GM19468 (cell line): ENCODE measurements around the gene LAPTM4A.
"Not testable (repeated sequence)": the region's sequence is repeated elsewhere in the genome, so short reads cannot be mapped to it uniquely, and the experiment has no call there.

Source experiments
- ATAC-seq: cut with Tn5 transposase; IDR thresholded peaks from one replicate; pipeline ENCODE4 v1.9.1; 2021; ENCODE audit warnings: mild to moderate bottlenecking, moderate library complexity, moderate number of reproducible peaks; ENCODE audit not compliant: unreplicated experiment; ENCODE audit errors: extremely low read depth

The LAPTM4A gene

DNA sequence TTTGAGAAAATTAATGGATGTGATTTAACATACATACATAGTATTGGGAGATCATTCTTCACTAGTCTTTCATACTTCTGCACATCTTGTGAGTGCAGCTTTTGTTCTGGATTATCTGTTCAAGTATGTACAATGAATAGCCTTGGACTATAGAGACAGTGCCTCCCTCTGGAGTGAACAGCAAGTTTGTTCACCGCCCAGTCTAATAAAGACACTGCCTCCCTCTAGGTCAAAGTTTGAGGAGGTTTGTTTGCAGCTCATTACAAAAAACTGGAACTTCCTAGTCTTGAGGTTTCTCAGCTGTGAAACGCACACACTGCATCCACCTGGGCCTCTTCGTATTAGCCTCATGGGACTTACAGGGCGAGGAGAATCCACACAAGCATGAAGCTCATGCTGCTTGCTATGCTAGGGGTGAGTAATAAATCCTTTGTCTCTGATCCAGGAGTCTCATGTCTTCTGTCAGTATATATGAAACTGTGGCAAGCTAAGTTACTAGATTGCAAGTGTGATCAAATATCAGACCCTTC is 26.0 kb upstream of the LAPTM4A start:
- ATAC-seq: no peak

DNA sequence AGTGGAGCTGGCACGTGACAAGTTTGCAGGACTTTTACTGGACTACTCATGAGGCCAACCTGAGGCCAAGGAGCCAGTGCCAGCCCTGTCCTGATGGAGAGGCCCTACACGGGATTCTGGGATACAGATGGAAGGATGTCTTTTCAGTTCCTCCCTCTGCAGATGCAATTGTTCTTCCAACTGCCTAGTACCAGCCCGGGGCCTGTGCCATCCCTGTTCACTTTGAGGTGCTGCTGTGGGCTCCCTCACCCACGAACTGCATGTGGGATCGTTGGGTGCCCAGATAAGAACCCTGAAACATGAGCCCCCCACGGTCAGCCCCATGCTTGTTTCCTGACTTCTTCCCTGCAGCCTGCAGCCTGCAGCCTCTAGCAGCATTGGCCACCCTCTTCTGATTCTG is 25.3 kb upstream of the LAPTM4A start:
- no peak for ATAC-seq

DNA sequence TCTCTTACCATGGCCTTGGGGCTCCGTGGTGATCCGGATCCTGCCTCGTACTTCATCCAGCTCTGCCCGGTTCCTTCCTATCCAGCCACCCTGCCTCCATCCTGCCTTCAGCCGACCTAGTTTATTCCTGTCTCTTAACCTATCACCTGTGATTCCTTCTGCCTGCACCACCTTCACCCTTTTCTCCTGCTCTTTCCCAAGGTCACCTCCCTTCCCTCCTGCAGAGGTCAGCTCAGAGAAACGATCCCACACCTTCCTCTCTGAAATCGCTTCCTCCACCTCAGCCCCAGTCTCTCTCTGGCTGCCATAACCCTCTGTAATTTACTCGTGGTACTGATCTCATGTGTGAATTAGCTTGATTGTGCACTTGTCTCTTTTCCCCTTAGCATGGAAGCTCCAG is 23.5 kb upstream of the LAPTM4A start:
- ATAC-seq: no peak

DNA sequence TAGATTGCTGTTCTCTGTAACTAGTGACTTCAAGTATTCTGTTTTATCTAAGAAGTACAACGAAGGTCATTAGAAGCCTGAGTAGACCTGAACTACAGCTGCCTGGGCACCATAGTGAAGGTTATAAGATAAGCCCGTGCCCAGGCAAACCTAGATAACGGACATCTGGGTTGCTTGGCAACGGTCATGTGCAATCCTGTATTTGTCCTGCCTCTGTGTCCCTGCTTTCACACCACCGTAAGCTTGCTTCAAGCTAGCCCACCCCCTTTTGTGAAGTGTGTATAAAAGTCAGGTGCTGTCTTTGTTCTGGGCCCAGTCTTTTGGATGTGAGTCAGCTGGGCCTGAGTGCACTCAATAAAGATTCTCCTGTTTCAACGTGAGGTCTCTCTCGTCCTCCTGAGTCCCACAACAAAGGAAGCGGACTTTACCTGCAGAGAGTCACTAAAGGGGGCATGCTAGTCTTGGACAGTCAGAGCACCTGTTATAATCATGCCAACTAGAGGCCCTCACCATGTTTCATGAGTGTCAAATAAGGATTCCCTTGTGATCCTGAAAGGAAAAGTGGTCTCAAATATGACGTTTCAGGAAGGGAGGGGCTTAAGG is 22.7 kb upstream of the LAPTM4A start:
- ATAC-seq: not testable (repeated sequence)

DNA sequence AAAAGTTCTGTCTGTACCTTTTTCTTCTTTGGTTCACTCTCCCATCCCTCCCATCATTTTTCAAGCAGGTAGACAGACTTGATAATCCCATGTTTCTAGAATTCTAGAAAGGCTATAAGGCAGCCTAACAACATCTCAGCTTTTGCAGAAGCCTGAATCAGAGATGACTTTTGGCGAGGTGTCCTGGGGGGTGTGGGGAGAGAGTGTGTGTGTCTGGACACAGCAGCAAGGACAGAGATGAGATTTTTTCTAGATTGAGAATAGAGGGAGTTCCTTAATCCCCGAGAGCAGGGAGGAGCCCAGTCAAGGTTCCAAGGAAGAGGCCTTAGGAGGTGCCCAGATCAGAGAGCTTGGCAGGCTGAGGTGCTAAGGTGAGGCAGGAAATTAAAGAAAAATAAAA is 22.0 kb upstream of the LAPTM4A start:
- no peak for ATAC-seq

DNA sequence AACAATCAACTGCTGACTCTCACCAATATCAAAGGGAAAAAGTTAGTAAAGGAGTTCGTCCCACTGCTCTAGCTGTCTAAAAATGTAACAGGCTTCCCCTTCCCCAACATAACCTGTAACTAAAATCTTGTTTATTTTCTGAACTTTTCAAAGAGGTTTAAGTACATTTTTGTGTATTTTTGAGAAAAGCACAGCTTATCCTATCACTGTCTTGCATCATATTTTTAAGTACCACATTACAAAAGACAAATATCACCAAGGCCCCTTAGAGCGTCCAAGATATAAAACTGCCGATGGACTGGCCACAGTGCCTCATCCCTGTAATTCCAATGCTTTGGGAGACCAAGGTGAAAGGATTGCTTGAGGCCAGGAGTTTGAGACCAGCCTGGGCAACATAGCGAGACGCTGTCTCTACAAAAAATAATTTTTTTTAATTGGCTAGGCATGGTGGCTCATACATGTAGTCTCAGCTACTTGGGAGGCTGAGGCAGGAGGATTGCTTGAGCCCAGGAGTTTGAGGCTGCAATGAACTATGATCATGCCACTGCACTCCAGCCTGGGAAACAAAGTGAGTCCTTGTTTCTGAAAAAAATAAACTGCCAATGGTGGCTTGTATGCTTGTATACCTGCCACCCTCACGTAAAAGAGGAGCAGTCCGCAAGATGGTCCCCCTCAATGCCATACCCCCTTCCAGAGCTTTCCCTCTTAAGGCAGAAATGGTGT is 21.2 kb upstream of the LAPTM4A start:
- ATAC-seq: no peak

DNA sequence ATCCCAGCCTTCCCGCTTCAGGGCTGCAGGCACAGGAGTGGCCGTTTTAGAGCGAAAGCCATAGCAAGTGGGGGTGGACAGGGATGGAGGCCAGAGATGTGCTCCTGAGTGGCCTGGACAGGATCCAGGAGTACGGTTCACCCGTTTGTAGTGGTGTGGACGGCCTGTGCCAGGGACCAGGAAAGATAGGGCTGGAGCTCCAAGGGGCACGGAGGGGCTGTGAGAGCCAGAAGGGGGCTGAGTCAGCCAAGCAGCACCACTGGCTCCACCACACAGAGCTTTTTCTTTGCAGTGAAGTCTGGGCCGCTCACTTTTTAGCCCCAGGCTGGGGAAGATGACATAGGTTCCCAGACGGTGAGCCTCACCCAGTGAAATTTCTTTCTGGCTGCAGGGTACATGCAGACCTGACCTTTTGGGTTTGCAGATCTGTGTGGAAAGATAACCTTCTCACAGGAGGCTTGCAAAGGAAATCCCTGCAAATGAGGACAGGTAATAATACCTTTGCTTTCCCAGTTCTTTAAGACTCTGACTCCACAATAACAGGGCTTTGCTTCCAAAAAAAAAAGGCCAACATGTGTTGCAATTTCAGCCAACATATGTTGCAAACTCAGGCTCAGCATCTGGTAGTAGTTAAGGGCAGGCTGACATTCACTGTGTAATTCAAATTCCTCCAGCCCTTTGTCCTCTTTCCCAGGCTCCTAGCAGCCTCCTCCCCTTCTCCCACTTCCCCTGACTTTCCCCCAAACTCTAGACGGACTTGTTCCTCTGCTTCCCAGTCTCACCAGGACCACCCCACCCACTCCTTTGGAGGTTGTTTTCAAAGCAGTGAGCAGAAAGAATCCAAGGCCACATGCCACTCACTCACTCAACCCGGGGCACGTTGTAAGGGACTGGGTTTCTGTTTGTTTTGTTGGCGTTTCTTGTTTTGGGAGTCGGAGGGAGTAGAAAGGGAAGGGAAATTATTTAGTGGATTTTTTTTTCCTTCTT is 20.3 kb upstream of the LAPTM4A start:
- no peak for ATAC-seq

DNA sequence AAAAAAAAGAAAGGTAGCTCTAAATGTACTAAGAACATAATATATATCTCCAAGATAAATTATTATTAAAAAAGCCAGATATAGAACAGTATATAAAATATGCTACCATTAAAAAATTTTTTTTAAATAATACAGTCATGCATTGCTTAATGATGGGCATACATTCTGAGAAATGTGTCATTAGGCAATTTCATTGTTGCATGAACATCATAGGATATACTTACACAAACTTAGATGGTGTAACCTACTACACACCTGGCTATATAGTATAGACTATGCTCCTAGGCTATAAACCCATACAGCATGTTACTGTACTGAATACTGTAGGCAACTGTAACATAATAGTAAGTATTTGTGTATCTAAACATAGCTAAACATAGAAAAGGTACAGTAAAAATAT is 18.3 kb upstream of the LAPTM4A start:
- no peak for ATAC-seq

DNA sequence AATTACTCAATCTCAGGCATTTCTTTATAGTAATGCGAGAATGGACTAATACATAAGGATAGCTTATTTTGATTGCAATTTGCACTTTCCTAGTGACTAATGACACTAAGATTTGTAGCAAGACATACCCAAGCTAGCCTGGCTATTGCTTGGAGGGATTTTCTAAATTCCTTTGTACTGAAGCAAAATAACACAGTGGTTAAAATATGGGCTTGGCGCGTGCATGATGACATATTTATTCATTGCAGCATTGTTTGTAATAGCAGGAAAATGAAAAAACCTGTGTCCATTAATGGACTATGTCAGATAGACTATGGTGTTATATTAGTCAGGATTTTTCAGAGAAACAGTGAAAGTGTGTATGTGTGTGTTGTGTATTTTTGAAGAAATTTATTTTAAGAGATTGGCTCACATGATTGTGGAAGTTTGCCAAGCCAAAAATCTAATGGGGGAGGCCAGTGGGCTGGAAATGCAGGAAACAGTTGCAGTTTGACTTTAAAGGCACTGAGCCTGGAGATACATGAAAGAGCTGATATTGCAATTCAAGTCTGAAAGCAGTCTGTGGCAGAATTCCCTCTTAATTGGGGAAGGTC is 16.7 kb upstream of the LAPTM4A start:
- ATAC-seq: no peak

DNA sequence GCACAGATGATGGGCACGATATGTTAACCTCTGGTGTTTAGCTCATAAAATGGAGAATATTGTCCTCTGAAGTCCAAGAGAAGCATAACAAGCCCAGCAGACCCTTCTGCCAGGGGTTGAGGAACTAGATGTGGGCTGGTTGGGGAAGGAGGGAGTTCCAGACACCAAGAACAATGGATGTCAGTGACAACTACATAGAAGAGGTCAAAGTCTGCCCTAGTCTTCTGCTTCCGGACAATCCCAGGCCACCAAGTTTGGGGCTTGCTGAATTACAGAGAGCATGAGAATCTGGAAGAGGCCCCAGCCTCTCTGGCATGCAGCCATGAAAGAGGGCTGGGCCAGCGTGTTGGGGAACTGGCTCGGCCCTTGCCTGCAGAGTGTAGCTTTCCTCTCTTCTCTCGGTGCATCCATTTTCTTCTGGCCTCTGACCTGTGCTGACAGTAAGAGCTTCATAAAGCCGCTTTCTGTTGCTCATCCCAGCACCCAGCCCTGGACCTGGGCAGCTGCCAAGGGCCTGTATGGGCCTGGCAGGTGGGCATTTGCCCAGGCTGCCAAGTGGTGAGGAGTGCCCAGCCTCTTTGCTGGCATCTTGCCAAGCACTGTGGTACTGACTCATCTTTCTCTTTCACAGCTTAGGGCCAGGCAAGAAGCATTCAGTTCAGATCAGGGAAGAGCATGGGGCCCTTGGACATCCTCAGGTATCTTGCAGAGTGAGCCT is 14.6 kb upstream of the LAPTM4A start:
- ATAC-seq: no peak

DNA sequence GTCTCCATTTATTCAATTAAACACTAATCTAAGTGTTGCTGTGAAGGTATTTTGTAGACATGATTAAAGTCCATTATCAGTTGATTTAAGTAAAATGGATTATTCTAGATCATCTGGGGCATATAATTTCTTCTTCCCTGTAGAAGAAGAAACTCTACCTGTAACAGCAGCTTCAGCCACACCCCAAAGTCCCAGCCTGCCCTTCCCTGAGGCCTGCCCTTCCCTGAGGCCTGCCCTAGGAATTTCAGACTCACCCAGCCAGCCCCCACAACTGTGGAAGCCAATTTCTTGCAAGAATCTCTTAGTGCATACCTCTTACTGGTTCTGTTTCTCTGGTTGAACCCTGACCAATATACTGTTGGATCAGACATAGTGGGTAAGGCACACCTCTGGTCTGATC is 13.4 kb upstream of the LAPTM4A start:
- no peak for ATAC-seq

DNA sequence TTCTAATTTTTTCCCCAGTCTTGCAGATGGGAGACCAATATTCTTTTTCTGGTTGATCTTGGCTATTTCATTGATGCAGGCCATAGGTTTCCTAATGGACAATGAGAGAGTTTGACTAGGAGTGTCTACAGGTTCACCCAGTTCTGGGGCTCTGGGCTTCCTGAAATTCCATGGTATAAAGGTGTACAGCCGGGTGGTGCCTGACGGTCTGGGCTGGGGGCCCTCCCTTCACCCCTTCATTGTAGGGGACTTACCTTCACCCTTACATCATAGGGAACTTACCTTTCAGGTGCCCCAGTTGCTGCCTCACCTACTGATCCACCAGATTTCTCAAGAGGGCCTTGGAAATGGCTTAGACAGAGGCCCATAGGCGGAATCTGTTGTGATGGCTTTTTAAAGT is 13.0 kb upstream of the LAPTM4A start:
- no peak for ATAC-seq

DNA sequence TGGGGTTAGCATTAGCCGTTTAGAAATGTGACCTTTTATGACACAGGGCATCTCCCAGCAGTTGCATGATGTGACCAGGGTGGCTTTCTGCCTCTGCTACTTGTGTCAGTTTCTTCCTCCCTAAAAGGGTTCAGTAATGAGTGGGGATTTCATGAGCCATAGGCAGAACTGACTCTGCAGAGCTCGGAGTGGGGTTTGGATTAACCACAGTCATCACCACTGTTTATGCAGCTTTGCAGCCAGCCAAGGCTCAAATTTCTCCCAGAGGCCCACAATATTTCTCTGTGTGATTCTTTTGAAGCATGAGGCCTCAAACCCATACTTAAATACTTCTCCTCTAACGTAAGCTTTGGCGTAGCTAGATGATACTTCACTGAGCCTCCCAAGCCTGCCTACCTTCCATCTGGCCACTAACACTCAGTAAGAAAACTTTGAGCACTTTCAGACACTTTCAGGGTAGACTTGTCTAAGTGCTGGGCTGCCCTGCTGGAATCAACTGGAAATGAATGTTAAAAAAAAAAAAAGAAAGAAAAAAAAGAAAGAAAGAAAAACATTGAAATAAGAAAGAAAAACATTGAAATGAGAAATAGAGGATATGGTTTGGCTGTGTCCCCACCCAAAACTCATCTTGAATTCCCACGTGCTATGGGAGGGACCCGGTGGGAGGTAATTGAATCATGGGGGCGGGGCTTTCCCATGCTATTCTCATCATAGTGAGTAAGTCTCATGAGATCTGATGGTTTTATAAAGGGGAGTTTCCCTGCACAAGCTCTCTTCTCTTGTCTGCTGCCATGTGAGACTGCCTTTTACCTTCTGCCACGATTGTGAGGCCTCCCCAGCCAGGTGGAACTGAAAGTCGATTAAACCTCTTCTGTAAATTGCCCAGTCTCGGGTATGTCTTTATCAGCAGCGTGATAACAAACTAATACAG is 11.5 kb upstream of the LAPTM4A start:
- ATAC-seq: no peak

DNA sequence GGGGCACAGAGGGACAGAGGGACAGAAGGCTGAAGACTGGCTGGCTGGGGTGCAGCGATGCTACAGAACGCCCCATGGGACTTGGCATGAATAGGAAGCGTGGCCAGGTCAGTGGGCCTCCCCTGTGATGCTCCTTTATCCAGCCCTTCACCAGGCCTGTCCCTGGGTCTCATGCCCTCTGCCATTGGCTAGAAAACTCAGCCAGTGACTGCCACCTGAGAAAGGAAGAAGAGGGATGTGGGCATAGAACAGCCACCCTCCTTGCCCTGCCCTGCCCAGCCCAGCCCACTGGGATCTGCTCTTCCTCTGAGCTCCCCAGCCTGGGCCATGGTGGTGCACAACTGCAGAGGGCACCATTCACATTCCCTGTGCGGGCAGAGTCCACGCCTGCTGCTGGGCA is 10.5 kb upstream of the LAPTM4A start:
- ATAC-seq: no peak

DNA sequence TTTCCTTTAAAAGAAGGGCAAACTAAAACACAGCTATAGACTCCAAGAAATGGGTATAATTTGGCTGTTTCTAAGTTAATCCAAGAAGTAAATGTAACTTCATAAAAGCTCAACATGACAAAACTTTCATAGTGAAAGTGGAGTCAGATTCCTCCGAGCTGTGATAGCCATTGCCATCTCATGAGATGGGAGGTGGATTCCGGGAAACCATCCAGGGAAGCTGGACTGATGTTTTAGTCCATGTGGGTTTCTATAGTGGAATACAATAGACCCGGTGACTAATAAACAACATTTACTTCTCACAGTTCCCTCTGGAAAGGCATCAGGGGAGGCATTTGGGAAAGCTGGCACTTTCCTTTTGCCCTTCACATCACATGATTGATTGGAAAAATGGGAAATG is 10.0 kb upstream of the LAPTM4A start:
- ATAC-seq: no peak

DNA sequence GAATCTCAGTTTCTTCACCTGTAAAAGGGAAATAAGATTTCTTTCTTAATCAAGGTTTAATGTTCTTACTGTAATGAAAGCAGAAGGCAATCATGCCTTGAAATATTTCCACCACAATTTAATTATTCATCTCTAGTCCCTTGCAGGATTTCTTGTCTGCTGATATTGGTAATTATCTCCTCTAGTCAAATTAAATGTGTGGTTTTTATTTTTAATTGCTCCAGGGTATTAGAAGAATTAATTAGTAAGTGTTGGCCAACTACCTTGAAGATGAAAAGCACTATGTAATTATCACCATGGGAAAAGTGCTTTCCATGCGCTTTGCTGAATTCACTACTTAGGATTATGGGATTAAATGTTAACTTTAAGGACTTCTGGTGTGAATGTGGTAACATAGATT is 8.7 kb upstream of the LAPTM4A start:
- ATAC-seq: no peak

DNA sequence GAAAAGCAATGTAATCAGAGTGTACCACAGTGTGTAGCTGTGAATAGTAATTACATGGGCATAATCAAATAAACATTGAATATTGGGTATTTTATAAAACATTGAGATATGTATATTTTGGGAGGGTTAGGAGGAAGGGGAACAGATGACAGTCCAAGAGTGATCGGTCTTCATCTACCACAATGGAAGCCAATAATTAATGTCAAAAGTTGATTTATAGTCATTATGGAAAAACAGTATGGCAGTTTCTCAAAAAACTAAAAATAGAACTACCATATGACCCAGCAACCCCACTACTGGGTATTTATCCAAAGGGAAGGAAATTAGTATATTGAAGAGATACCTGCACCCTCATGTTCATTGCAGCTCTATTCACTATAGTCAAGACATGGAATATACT is 5.8 kb upstream of the LAPTM4A start:
- ATAC-seq: no peak

DNA sequence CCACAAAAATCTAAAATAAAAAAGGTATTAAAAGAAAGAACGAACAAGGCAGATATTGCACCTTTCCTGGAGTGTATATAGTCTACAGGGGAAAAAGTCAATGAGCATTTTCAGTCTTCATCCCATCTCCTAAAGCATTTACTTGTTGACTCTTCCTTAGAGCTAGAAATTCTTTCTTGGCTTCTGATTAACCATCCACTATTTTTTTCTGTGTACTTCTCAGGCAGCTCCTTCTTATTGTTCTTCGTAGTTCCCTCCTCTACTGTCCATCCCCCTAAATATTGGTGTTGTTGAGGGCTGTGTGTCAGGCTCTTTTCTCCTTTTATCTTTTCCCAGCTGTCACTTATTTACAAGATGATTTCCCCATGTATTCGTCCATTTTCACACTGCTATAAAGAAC is 3.5 kb upstream of the LAPTM4A start:
- ATAC-seq: no peak

DNA sequence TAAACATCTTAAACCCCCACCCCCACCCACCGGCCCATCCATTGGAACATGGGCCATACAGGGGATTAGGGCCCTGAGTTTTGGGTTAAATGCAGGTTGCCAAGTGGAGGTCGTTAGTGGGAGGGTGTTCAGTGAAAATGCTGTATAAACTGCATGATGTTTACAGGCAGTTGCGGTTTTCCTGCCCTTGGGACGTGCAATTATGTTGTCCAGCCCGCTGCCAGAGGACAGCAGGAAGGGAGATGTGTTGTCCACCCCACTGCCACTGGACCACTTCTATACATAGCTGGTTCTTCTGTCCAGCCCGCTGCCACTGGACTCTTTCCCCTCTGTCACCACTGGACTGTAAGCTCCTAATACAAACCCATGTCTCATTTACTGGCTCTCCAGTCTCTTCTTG is 2.7 kb upstream of the LAPTM4A start:
- no peak for ATAC-seq
